Measurements from ENCODE around the gene PTPRJ. TPM values are rescaled to one million over a fixed set of nuclear protein-coding genes. Genes with fewer than 3 reads are reported as not detected.

PTPRJ gene
- total RNA-seq, 1 experiment from 2014 or later: 43.7 TPM

DNA sequence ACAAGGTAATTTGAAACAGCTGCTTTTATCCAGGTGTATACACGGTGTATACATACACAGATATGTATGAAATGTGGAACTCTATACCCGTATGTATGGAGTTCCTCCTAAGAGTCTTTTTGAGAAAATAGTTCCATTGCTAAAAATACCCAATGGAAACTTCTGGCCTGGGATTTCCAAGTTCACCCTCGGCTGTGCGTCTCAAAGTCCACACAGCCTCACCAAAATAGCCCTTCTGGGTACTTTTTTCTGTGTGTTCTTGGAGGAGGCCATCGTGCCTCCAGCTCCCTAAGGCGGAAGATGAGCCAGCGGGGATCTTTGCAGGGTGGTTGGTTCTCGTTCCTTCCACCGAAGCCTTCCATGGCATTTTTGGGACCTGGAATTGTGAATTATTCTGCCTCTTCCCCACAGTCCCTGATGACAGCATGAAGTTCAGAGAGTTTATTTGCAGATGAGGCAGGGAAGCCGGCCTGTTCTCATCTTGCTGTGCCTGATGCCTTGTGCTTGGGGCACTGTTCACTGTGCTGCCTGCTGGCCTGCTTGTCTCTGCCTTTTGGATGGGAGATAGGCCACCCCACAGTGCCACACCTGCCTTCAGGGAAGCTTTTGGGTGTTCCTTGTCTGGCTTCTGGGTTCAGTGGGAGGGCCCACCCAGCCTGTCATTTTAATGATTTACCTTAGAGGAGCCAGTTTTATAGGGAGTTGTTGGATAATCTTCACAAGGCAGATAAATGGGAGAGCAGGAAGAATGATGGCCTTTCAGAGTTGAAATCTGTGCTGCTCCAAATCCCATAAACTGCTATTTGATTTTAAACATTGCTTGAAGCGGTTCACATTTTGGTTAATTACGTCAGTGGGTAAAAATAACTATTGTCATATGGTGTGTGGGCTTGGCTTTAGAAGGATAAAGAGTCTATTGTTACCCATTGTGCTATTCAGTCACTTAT lies 123.5 kb downstream of the PTPRJ start:
- intact Hi-C loops (cut with micrococcal nuclease; ENCODE audit: unreplicated experiment): no loop called here
- POLR2A ChIA-PET (ENCODE audit: unreplicated experiment): no interaction called here
- Histone ChIP-seq H3K4me1 (replicated peaks; ENCODE audit: insufficient read depth) (peaks cover 26% of the 10 kb centered on the region), H3K27ac (no peak overlapping the region), H3K9me3 (ENCODE audit: insufficient read depth, low read depth) (no peaks in the 10 kb centered on the region), H3K36me3 (ENCODE audit: low read depth) (no peaks in the 10 kb centered on the region), H4K20me1 (ENCODE audit: insufficient read depth) (no peaks in the 10 kb centered on the region), H3K4me2 (no peak overlapping the region), H2AFZ (no peak overlapping the region), H3K27me3 (ENCODE audit: insufficient read depth, low read depth) (no peaks in the 10 kb centered on the region), H3K79me2 (ENCODE audit: low read depth) (peaks cover 84% of the 10 kb centered on the region), H3F3A (ENCODE audit: insufficient read depth, low read depth) (peaks cover 25% of the 10 kb centered on the region; the same call in 1 of the 2 replicates), H3K9me2 (ENCODE audit: insufficient read depth) (no peaks in the 10 kb centered on the region), H3K4me3 (no peak overlapping the region)
- TF ChIP-seq, protein P1, sequence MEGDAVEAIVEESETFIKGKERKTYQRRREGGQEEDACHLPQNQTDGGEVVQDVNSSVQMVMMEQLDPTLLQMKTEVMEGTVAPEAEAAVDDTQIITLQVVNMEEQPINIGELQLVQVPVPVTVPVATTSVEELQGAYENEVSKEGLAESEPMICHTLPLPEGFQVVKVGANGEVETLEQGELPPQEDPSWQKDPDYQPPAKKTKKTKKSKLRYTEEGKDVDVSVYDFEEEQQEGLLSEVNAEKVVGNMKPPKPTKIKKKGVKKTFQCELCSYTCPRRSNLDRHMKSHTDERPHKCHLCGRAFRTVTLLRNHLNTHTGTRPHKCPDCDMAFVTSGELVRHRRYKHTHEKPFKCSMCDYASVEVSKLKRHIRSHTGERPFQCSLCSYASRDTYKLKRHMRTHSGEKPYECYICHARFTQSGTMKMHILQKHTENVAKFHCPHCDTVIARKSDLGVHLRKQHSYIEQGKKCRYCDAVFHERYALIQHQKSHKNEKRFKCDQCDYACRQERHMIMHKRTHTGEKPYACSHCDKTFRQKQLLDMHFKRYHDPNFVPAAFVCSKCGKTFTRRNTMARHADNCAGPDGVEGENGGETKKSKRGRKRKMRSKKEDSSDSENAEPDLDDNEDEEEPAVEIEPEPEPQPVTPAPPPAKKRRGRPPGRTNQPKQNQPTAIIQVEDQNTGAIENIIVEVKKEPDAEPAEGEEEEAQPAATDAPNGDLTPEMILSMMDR (conservative IDR thresholded peaks at IDR 0.05): no peak
- no peak for TF ChIP-seq EZH2 (IDR thresholded peaks at IDR 0.05; ENCODE audit: low read depth)
- no TSS peak for BruUV-seq (replicated peaks)
- no peak for DNase-seq
- CTCF ChIA-PET: no interaction called here

DNA sequence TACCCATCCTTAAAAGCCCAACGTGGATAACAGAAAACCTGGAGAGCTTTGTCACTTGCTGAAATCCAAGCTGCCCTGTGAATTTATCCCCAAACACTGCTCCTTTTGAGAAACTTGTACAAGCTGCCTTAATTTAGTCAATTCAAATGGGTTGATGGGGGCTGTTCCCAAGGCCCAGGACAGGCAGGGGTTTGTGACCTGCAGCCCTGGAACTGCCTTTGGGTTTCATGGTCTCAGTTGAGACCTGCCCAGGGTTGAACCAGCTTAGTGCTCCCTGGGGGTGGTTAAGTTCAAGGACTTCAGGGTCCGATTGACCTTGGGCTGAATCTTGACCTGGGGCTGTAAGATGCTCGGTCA lies 124.2 kb downstream of the PTPRJ start:
- Histone ChIP-seq H3K4me3 (no peak overlapping the region), H3K9me2 (ENCODE audit: insufficient read depth) (no peaks in the 10 kb centered on the region), H4K20me1 (ENCODE audit: insufficient read depth) (no peaks in the 10 kb centered on the region), H2AFZ (no peak overlapping the region), H3F3A (ENCODE audit: insufficient read depth, low read depth) (peaks cover 29% of the 10 kb centered on the region; the same call in 1 of the 2 replicates), H3K4me2 (no peak overlapping the region), H3K79me2 (ENCODE audit: low read depth) (peaks cover 80% of the 10 kb centered on the region), H3K4me1 (replicated peaks; ENCODE audit: insufficient read depth) (peaks cover 33% of the 10 kb centered on the region), H3K27ac (no peak overlapping the region), H3K36me3 (ENCODE audit: low read depth) (no peaks in the 10 kb centered on the region), H3K9me3 (ENCODE audit: insufficient read depth, low read depth) (no peaks in the 10 kb centered on the region), H3K27me3 (ENCODE audit: insufficient read depth, low read depth) (no peaks in the 10 kb centered on the region)
- TF ChIP-seq, protein P1 (conservative IDR thresholded peaks at IDR 0.05): no peak
- no peak for TF ChIP-seq EZH2 (IDR thresholded peaks at IDR 0.05; ENCODE audit: low read depth)
- POLR2A ChIA-PET (ENCODE audit: unreplicated experiment): no interaction called here
- no TSS peak for BruUV-seq (replicated peaks)
- CTCF ChIA-PET: no interaction called here
- intact Hi-C loops (cut with micrococcal nuclease; ENCODE audit: unreplicated experiment): no loop called here
- no peak for DNase-seq

DNA sequence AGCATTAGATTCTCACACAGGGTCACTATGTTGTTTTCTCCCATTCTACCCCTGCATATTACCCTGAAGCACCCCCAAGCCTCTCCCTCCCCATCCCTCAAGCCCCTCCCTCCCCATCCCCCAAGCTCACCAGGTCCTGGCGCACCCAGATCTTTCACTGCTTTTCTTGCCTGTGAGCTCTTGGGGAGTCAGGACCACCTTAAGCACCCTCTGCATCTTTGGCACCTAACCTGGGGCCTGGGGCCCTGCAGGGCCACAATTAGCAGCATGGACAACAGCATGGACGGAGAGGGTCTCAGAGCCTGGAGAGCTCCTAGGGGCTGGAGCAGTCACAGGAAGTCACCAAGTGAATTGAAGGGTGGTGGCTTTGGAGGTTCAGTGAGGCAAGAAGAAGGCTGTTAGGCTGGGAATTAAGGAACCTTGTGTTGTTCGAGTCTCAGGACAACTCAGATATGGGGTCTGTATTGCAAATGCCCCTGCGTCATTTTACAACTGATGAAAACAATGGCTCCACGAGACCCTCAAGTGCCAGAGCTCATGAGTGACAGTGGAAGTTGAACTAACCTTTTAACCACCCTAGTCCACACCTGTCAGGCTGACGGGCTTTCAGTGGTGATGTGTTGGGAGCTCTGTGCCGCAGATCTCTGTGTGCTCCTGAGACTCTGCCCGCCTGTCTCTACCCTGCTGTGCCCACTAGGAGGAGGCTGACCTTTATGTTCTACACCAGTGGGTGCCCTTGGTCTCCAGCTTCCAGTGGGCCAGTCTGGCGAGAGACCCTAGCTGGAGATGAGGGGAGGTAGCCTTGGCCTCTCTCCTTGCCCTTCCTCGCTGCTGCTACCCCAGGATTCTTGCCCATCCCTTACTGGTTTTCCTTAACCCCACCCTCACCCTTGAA lies 125.0 kb downstream of the PTPRJ start:
- POLR2A ChIA-PET (ENCODE audit: unreplicated experiment): interaction anchor here (0.6 kb wide), 1 partner anchor 40 kb away, joined by 5 read pairs; no protein-coding TSS in a partner anchor
- Histone ChIP-seq H3K36me3 (ENCODE audit: low read depth) (no peaks in the 10 kb centered on the region), H2AFZ (no peak overlapping the region), H3K27me3 (ENCODE audit: insufficient read depth, low read depth) (no peaks in the 10 kb centered on the region), H3K9me2 (ENCODE audit: insufficient read depth) (no peaks in the 10 kb centered on the region), H3K4me1 (replicated peaks; ENCODE audit: insufficient read depth) (peaks cover 39% of the 10 kb centered on the region), H3K79me2 (ENCODE audit: low read depth) (peaks cover 72% of the 10 kb centered on the region), H3K4me3 (no peak overlapping the region), H3K27ac (no peak overlapping the region), H3F3A (ENCODE audit: insufficient read depth, low read depth) (peaks cover 29% of the 10 kb centered on the region; the same call in 1 of the 2 replicates), H4K20me1 (ENCODE audit: insufficient read depth) (no peaks in the 10 kb centered on the region), H3K4me2 (no peak overlapping the region), H3K9me3 (ENCODE audit: insufficient read depth, low read depth) (no peaks in the 10 kb centered on the region)
- no TSS peak for BruUV-seq (replicated peaks)
- intact Hi-C loops (cut with micrococcal nuclease; ENCODE audit: unreplicated experiment): no loop called here
- DNase-seq: no peak
- CTCF ChIA-PET: no interaction called here
- TF ChIP-seq, protein P1 (conservative IDR thresholded peaks at IDR 0.05): no peak
- no peak for TF ChIP-seq EZH2 (IDR thresholded peaks at IDR 0.05; ENCODE audit: low read depth)

Measured in PC-9 (cell line).